Erythroblast (primary cell): ENCODE data around the gene MBP.

Source experiments
- GATA1 ChIP-seq: IDR thresholded peaks from 2 replicates; pipeline ENCODE4 v1.6.1; 2011; ENCODE audit warnings: low read depth, mild to moderate bottlenecking, control low read depth, low read length, moderate library complexity
- POLR2A ChIP-seq: IDR thresholded peaks from 2 replicates; pipeline ENCODE4 v1.6.1; 2011; ENCODE audit warnings: mild to moderate bottlenecking, low read length

GRCh38 chr18:77054606-77055428, 77.8 kb downstream of the MBP start:
- TF ChIP-seq POLR2A (no peak), GATA1 (no peak)
